GM18502 (cell line): ENCODE measurements around the gene RGL2.

ENCODE experiments used
- ATAC-seq: cut with Tn5 transposase; IDR thresholded peaks from one replicate; pipeline ENCODE4 v1.9.1; 2021; ENCODE audit warnings: mild to moderate bottlenecking; ENCODE audit not compliant: unreplicated experiment, poor library complexity

The RGL2 gene

DNA sequence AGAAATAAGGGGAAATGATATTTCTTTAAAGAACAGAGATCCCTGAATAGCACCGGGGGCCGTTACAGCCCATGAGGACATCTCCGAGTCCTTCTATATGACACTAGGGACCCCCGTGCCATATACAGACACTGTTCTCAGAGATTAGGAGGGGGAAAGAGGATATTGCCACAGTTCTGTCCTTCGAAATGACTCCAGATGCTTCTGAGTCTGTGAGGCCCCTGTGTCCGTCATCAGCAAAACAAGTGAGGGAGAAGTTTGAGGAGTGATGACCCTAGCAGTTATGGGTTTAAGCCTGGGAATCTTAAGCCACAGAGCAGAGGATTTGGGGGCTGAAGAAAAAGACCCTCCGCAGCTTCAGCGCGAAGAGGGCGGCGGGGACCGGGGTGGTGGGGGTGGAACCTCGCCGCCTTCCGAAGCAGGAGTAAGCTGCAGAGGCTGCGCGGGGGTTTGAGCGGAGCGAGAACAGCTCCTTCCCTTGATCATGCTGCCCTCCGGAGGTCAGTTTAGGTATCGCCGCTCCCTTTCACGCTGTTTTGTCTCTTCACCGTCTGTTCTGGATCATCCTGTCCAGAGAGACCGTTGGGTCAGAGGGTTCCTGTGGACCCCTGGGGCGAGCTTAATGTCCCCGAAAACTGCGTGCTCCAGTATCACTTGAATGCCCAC, 50.6 kb downstream of the RGL2 start:
- peak; percentile 38 for ATAC-seq

DNA sequence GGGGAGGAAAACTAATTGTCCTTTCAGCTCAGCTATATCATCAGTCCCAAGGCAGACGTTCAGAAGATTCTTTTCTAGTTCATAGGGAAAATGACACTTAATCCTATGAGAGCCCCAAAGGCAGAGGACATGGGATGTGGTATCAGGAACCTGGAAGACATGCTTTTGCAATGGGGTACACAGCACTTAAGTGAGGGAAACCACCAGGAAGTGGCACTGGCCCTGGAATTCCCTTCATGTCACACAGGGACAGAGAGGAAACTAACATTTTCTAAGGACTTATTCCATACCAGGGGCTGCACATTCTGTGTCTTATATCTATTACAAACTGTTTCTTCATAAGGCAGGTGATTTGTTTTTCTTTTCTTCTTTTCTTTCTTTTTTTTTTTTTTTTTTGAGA, 55.3 kb downstream of the RGL2 start:
- no peak for ATAC-seq

- no peak for ATAC-seq
Measured at GRCh38 chr6:33241968-33242367, 56.8 kb downstream of the RGL2 start.
